Muscle of leg (tissue), 11 donors: ENCODE data around the gene KIAA2012. TPM values are rescaled to one million over a fixed set of nuclear protein-coding genes. Genes with fewer than 3 reads are reported as not detected.
A peak's percentile ranks its signal among the peaks of the same experiment; 100 is the strongest.

ENCODE experiments used
- DNase-seq: peaks from one replicate; pipeline ENCODE4 v3.0.0; 2013
- H3K27ac ChIP-seq: one replicate; pipeline ENCODE4 v1.5.1; 2013; ENCODE audit warnings: mild to moderate bottlenecking, low read length, control low read depth
- H3K27me3 ChIP-seq: one replicate; pipeline ENCODE4 v1.6.1; 2013; ENCODE audit warnings: low read length; ENCODE audit not compliant: control insufficient read depth, insufficient read depth
- H3K36me3 ChIP-seq: one replicate; pipeline ENCODE4 v1.6.1; 2013; ENCODE audit warnings: low read length; ENCODE audit not compliant: control insufficient read depth, insufficient read depth
- H3K4me1 ChIP-seq: one replicate; pipeline ENCODE4 v1.6.1; 2013; ENCODE audit warnings: low read length; ENCODE audit not compliant: control insufficient read depth, insufficient read depth
- H3K4me3 ChIP-seq: one replicate; pipeline ENCODE4 v1.5.1; 2013; ENCODE audit warnings: low read length, control low read depth
- H3K9me3 ChIP-seq: replicated peaks from 2 replicates; pipeline ENCODE4 v1.6.1; 2013; ENCODE audit warnings: low read depth, low read length; ENCODE audit not compliant: control insufficient read depth
- WGBS: methylation state at CpG from one replicate; pipeline ENCODE4 v1.1.5; 2013; ENCODE audit warnings: missing lambda C conversion rate; ENCODE audit not compliant: insufficient coverage; 5-methylcytosine and 5-hydroxymethylcytosine counted together
- polyA plus RNA-seq, 8 donors: library from polyadenylated mRNA; unstranded; fragments of 120-200 nt; gene quantifications; one replicate each; pipeline versions ENCODE4 v1.2.1 to v1.2.3, GENCODE V29; 2013; ENCODE audit warnings: inconsistent platforms in 1 of 8, low replicate concordance in 1 of 8; ENCODE audit not compliant: insufficient read length in 8 of 8, insufficient read depth in 1 of 8
- total RNA-seq: library from RNA; stranded (reverse); fragments of 120-200 nt; gene quantifications from one replicate; pipeline ENCODE4 v1.2.4, GENCODE V29; 2013

KIAA2012 gene
- total and polyA plus RNA-seq, 9 donors: 0.14 to 0.75 (median 0.22) TPM

GRCh38 chr2:202056611-202057010, 16.4 kb upstream of the KIAA2012 start:
- Histone ChIP-seq H3K36me3 (no peaks in the 10 kb centered on the region), H3K9me3 (no peaks in the 10 kb centered on the region), H3K4me1 (peaks cover 4% of the 10 kb centered on the region), H3K4me3 (no peak overlapping the region), H3K27me3 (peaks cover 5% of the 10 kb centered on the region), H3K27ac (no peak overlapping the region)
- peak; percentile 15 for DNase-seq
- WGBS: no CpG with 5 or more reads among the region's 2 CpGs

GRCh38 chr2:202060218-202060617, 12.8 kb upstream of the KIAA2012 start:
- Histone ChIP-seq H3K27me3 (peaks cover 4% of the 10 kb centered on the region), H3K27ac (no peak overlapping the region), H3K4me3 (no peak overlapping the region), H3K4me1 (peaks cover 17% of the 10 kb centered on the region), H3K9me3 (no peaks in the 10 kb centered on the region), H3K36me3 (no peaks in the 10 kb centered on the region)
- no CpG with 5 or more reads among the region's 3 CpGs for WGBS
- DNase-seq: no peak

- WGBS: no CpG with 5 or more reads among the region's 2 CpGs
- Histone ChIP-seq H3K9me3 (no peaks in the 10 kb centered on the region), H3K36me3 (no peaks in the 10 kb centered on the region), H3K27me3 (no peaks in the 10 kb centered on the region), H3K4me1 (peaks cover 17% of the 10 kb centered on the region), H3K27ac (no peak overlapping the region), H3K4me3 (no peak overlapping the region)
- no peak for DNase-seq
Measured at GRCh38 chr2:202061695-202062094, 11.4 kb upstream of the KIAA2012 start.

GRCh38 chr2:202064171-202064880, 8.7 kb upstream of the KIAA2012 start:
- Histone ChIP-seq H3K36me3 (no peaks in the 10 kb centered on the region), H3K9me3 (no peaks in the 10 kb centered on the region), H3K4me3 (no peak overlapping the region), H3K4me1 (peaks cover 18% of the 10 kb centered on the region), H3K27ac (peak overlapping the region; percentile 77), H3K27me3 (no peaks in the 10 kb centered on the region)
- 5% methylated on average over 3 of the region's 3 CpGs for WGBS
- DNase-seq: peak; percentile 96

GRCh38 chr2:202064881-202065230, 8.2 kb upstream of the KIAA2012 start:
- no peak for DNase-seq
- WGBS: 40% methylated on average over 1 of the region's 3 CpGs
- H3K4me1 ChIP-seq: peaks cover 21% of the 10 kb centered on the region
- no peak overlapping the region for H3K4me3 ChIP-seq
- H3K36me3 ChIP-seq: no peaks in the 10 kb centered on the region
- no peaks in the 10 kb centered on the region for H3K27me3 ChIP-seq
- peak overlapping the region; percentile 23 for H3K27ac ChIP-seq
- H3K9me3 ChIP-seq: no peaks in the 10 kb centered on the region

- H3K9me3 ChIP-seq: no peaks in the 10 kb centered on the region
- no peak overlapping the region for H3K27ac ChIP-seq
- H3K4me3 ChIP-seq: no peak overlapping the region
- no peaks in the 10 kb centered on the region for H3K36me3 ChIP-seq
- no peaks in the 10 kb centered on the region for H3K27me3 ChIP-seq
- no CpG with 5 or more reads among the region's 3 CpGs for WGBS
- peaks cover 21% of the 10 kb centered on the region for H3K4me1 ChIP-seq
- no peak for DNase-seq
Measured at GRCh38 chr2:202065876-202066275, 7.2 kb upstream of the KIAA2012 start.

GRCh38 chr2:202066875-202067274, 6.2 kb upstream of the KIAA2012 start:
- Histone ChIP-seq H3K27ac (no peak overlapping the region), H3K4me1 (peaks cover 21% of the 10 kb centered on the region), H3K36me3 (no peaks in the 10 kb centered on the region), H3K9me3 (no peaks in the 10 kb centered on the region), H3K4me3 (no peak overlapping the region), H3K27me3 (no peaks in the 10 kb centered on the region)
- no peak for DNase-seq
- WGBS: no CpG with 5 or more reads among the region's 2 CpGs

- Histone ChIP-seq H3K36me3 (no peaks in the 10 kb centered on the region), H3K27me3 (no peaks in the 10 kb centered on the region), H3K4me1 (peaks cover 25% of the 10 kb centered on the region), H3K4me3 (no peak overlapping the region), H3K9me3 (no peaks in the 10 kb centered on the region), H3K27ac (no peak overlapping the region)
- no peak for DNase-seq
- no CpG with 5 or more reads among the region's 1 CpG for WGBS
Measured at GRCh38 chr2:202067589-202067988, 5.5 kb upstream of the KIAA2012 start.

GRCh38 chr2:202069170-202070067, 3.6 kb upstream of the KIAA2012 start:
- DNase-seq: peak; percentile 57
- Histone ChIP-seq H3K4me3 (no peak overlapping the region), H3K27me3 (no peaks in the 10 kb centered on the region), H3K36me3 (no peaks in the 10 kb centered on the region), H3K9me3 (no peaks in the 10 kb centered on the region), H3K4me1 (peaks cover 17% of the 10 kb centered on the region), H3K27ac (peak overlapping the region; percentile 39)
- WGBS: 58% methylated on average over 5 of the region's 11 CpGs

GRCh38 chr2:202071107-202071506, 1.9 kb upstream of the KIAA2012 start:
- Histone ChIP-seq H3K27ac (no peak overlapping the region), H3K4me1 (peaks cover 8% of the 10 kb centered on the region), H3K27me3 (no peaks in the 10 kb centered on the region), H3K9me3 (no peaks in the 10 kb centered on the region), H3K36me3 (no peaks in the 10 kb centered on the region), H3K4me3 (no peak overlapping the region)
- WGBS: 67% methylated on average over 1 of the region's 2 CpGs
- DNase-seq: no peak
